IMR-90 (cell line): ENCODE data around the gene RAPSN. TPM values are rescaled to one million over a fixed set of nuclear protein-coding genes. Genes with fewer than 3 reads are reported as not detected.

Experiments
- ATAC-seq: fragments of 200-7000 bp; cut with Tn5 transposase; 2 replicates; pipeline ENCODE4 v1.9.1; 2020; ENCODE audit warnings: low read depth, mild to moderate bottlenecking, moderate library complexity
- BruUV-seq: library from RNA; stranded (reverse); fragments of 400-500 nt; replicated peaks from 2 replicates; lab custom pipeline; 2021; lab: Mats Ljungman, UMichigan
- CTCF ChIA-PET: fragments of 300-600 bp; formaldehyde crosslinking; extraction: SDS; loops from one replicate; lab custom pipeline; 2021; ENCODE audit warnings: antibody characterized with exemption; lab: Yijun Ruan, JAX
- POLR2A ChIA-PET: fragments of 300-600 bp; sonication (Branson Sonifier 250); formaldehyde crosslinking; loops from one replicate; lab custom pipeline; 2022; ENCODE audit warnings: antibody characterized with exemption; ENCODE audit not compliant: unreplicated experiment; lab: Charles Lee
- DNase-seq: peaks from one replicate; pipeline ENCODE4 v3.0.0; 2013
- H2AFZ ChIP-seq: replicated peaks from 2 replicates; pipeline ENCODE3; 2013; ENCODE audit warnings: low read length, mild to moderate bottlenecking; ENCODE audit not compliant: poor library complexity
- H2AK5ac ChIP-seq: 2 replicates; pipeline ENCODE4 v1.6.1; 2013; ENCODE audit warnings: low read depth, low read length, inconsistent platforms
- H2AK9ac ChIP-seq: replicated peaks from 2 replicates; pipeline ENCODE3; 2013; ENCODE audit warnings: mild to moderate bottlenecking, low read depth, low read length, moderate library complexity; ENCODE audit not compliant: poor library complexity
- H2BK120ac ChIP-seq: 2 replicates; pipeline ENCODE4 v1.6.1; 2013; ENCODE audit warnings: low read depth, low read length, inconsistent platforms
- H2BK15ac ChIP-seq: 3 replicates; pipeline ENCODE4 v1.6.1; 2013; ENCODE audit warnings: low read depth, low read length, inconsistent platforms
- H2BK20ac ChIP-seq: 2 replicates; pipeline ENCODE4 v1.6.1; 2013; ENCODE audit warnings: low read depth, mild to moderate bottlenecking, inconsistent platforms, low read length, moderate library complexity
- H2BK5ac ChIP-seq: 2 replicates; pipeline ENCODE4 v1.6.1; 2013; ENCODE audit warnings: mild to moderate bottlenecking, low read depth, low read length, inconsistent platforms; ENCODE audit not compliant: poor library complexity, severe bottlenecking
- H3K14ac ChIP-seq: replicated peaks from 2 replicates; pipeline ENCODE4 v1.6.1; 2013; ENCODE audit warnings: low read depth, low read length, inconsistent platforms
- H3K18ac ChIP-seq: 2 replicates; pipeline ENCODE4 v1.6.1; 2013; ENCODE audit warnings: low read depth, low read length, control low read depth
- H3K23ac ChIP-seq: 2 replicates; pipeline ENCODE4 v1.6.1; 2013; ENCODE audit warnings: low read depth, low read length, inconsistent platforms
- H3K27ac ChIP-seq: 2 replicates; pipeline ENCODE4 v1.5.1; 2013; ENCODE audit warnings: mild to moderate bottlenecking, control low read depth, low read length; ENCODE audit not compliant: insufficient read depth
- H3K27me3 ChIP-seq: 2 replicates; pipeline ENCODE4 v1.6.1; 2013; ENCODE audit warnings: low read length; ENCODE audit not compliant: control insufficient read depth, insufficient read depth
- H3K36me3 ChIP-seq: 2 replicates; pipeline ENCODE4 v1.6.1; 2013; ENCODE audit warnings: low read length, mixed read lengths; ENCODE audit not compliant: control insufficient read depth, insufficient read depth
- H3K4ac ChIP-seq: 2 replicates; pipeline ENCODE4 v1.6.1; 2013; ENCODE audit warnings: low read depth, low read length, inconsistent platforms
- H3K4me1 ChIP-seq: 2 replicates; pipeline ENCODE4 v1.6.1; 2013; ENCODE audit warnings: low read length, mixed read lengths; ENCODE audit not compliant: control insufficient read depth, insufficient read depth
- H3K4me2 ChIP-seq: 2 replicates; pipeline ENCODE4 v1.6.1; 2013; ENCODE audit warnings: low read depth, mild to moderate bottlenecking, control low read depth, low read length, moderate library complexity
- H3K4me3 ChIP-seq: 2 replicates; pipeline ENCODE4 v1.5.1; 2013; ENCODE audit warnings: low read depth, mild to moderate bottlenecking, control low read depth, low read length, moderate library complexity; ENCODE audit not compliant: insufficient read depth
- H3K56ac ChIP-seq: 2 replicates; pipeline ENCODE4 v1.6.1; 2013; ENCODE audit warnings: low read length, inconsistent platforms; ENCODE audit not compliant: insufficient read depth; ENCODE audit errors: extremely low read depth
- H3K79me1 ChIP-seq, 2 experiments: 2 replicates each; pipeline ENCODE4 v1.6.1; 2013; ENCODE audit warnings: low read length in 2 of 2, inconsistent platforms in 1 of 2, low read depth in 1 of 2
- H3K9ac ChIP-seq: 2 replicates; pipeline ENCODE4 v1.6.1; 2013; ENCODE audit warnings: low read depth, low read length, control low read depth
- H3K9me1 ChIP-seq: 2 replicates; pipeline ENCODE4 v1.6.1; 2013; ENCODE audit warnings: low read length, inconsistent platforms; ENCODE audit not compliant: insufficient read depth
- H3K9me3 ChIP-seq: 2 replicates; pipeline ENCODE4 v1.6.1; 2013; ENCODE audit warnings: low read length; ENCODE audit not compliant: control insufficient read depth, insufficient read depth
- H4K20me1 ChIP-seq: 2 replicates; pipeline ENCODE4 v1.6.1; 2013; ENCODE audit warnings: low read length, inconsistent platforms; ENCODE audit not compliant: insufficient read depth
- H4K5ac ChIP-seq: 2 replicates; pipeline ENCODE4 v1.6.1; 2013; ENCODE audit warnings: mild to moderate bottlenecking, low read depth, low read length, control low read depth
- H4K8ac ChIP-seq, 2 experiments: 2 replicates each; pipeline ENCODE4 v1.6.1; 2013; ENCODE audit warnings: low read depth in 2 of 2, low read length in 2 of 2, control low read depth in 1 of 2, inconsistent platforms in 1 of 2
- H4K91ac ChIP-seq: 2 replicates; pipeline ENCODE4 v1.6.1; 2013; ENCODE audit warnings: low read depth, low read length, inconsistent platforms; ENCODE audit not compliant: insufficient read depth
- CEBPB ChIP-seq: IDR thresholded peaks from 2 replicates; pipeline ENCODE4 v1.6.1; 2012; ENCODE audit warnings: low read depth, low read length, improper control_type of control experiment
- CHD1 ChIP-seq: IDR thresholded peaks from 2 replicates; pipeline ENCODE4 v1.6.1; 2012; ENCODE audit warnings: low read depth, low read length, improper control_type of control experiment
- CTCF ChIP-seq: conservative IDR thresholded peaks from 2 replicates; pipeline ENCODE4 v1.5.1; 2012; ENCODE audit warnings: mild to moderate bottlenecking, low read depth, low read length, improper control_type of control experiment
- ELK1 ChIP-seq: fragments of 150-350 bp; IDR thresholded peaks from 2 replicates; pipeline ENCODE4 v1.6.1; 2016; ENCODE audit warnings: low read depth, mild to moderate bottlenecking, low read length, moderate library complexity, borderline replicate concordance
- MAZ ChIP-seq: IDR thresholded peaks from 2 replicates; pipeline ENCODE4 v1.6.1; 2012; ENCODE audit warnings: low read depth, mild to moderate bottlenecking, low read length, improper control_type of control experiment, moderate library complexity, borderline replicate concordance
- POLR2A ChIP-seq: IDR thresholded peaks from 2 replicates; pipeline ENCODE4 v1.6.1; 2012; ENCODE audit warnings: mild to moderate bottlenecking, low read depth, low read length
- RAD21 ChIP-seq: IDR thresholded peaks from 2 replicates; pipeline ENCODE4 v1.6.1; 2012; ENCODE audit warnings: low read length, improper control_type of control experiment
- RCOR1 ChIP-seq: IDR thresholded peaks from 2 replicates; pipeline ENCODE4 v1.6.1; 2012; ENCODE audit warnings: mild to moderate bottlenecking, low read length, improper control_type of control experiment; ENCODE audit not compliant: insufficient replicate concordance
- RFX5 ChIP-seq: IDR thresholded peaks from 2 replicates; pipeline ENCODE4 v1.8.0; 2012; ENCODE audit warnings: low read depth, mild to moderate bottlenecking, low read length, moderate library complexity
- SMC3 ChIP-seq: fragments of 150-350 bp; IDR thresholded peaks from 2 replicates; pipeline ENCODE4 v1.6.1; 2016; ENCODE audit warnings: low read depth, mild to moderate bottlenecking, antibody characterized with exemption, low read length, moderate library complexity
- WGBS, 2 experiments: methylation state at CpG; one replicate each; pipeline versions ENCODE4 v1.1.5 to v1.1.7; 2013; ENCODE audit warnings: missing lambda C conversion rate in 2 of 2; ENCODE audit not compliant: insufficient read length in 1 of 2; ENCODE audit errors: extremely low coverage in 2 of 2; 5-methylcytosine and 5-hydroxymethylcytosine counted together
- dilution Hi-C: fragments of 300-500 bp; cut with HindIII; formaldehyde crosslinking; loops from one replicate; pipeline ENCODE4 v1.14.3; 2018; ENCODE audit warnings: low sequenced_read_pairs; ENCODE audit not compliant: unreplicated experiment
- in situ Hi-C: fragments of 300-500 bp; cut with MboI; formaldehyde crosslinking; loops from 3 replicates; pipeline ENCODE4 v1.14.3; 2019; ENCODE audit warnings: low sequenced_read_pairs, inconsistent platforms, mixed read lengths
- intact Hi-C: fragments of 100-400 bp; cut with micrococcal nuclease; formaldehyde crosslinking; loops from 2 replicates; pipeline ENCODE4 v1.10.0; 2022
- polyA plus RNA-seq, 3 experiments: library from polyadenylated mRNA; depleted of rRNA; stranded (reverse); fragments of >200 nt; gene quantifications; 2 replicates each; pipeline ENCODE4 v1.2.3, GENCODE V29; 2012; ENCODE audit warnings: low replicate concordance in 1 of 3
- total RNA-seq: library from RNA; depleted of rRNA; stranded (reverse); fragments of >200 nt; gene quantifications from 2 replicates; pipeline ENCODE4 v1.2.3, GENCODE V29; 2012

RAPSN gene
- total and polyA plus RNA-seq, 2 of the 4 experiments (the other 2 are of a cell fraction): 0.03 TPM; not detected in 1

GRCh38 chr11:47415949-47416472 is 32.9 kb downstream of the RAPSN start (continued):
- TF ChIP-seq RCOR1: no peak

- CTCF ChIA-PET: no interaction called here
- Histone ChIP-seq H4K20me1 (peaks cover 24% of the 10 kb centered on the region; the same call in 1 of the 2 replicates), H3K56ac (no peak overlapping the region; the same call in 1 of the 2 replicates), H2AK9ac (peak overlapping the region; percentile 93), H2BK20ac (peak overlapping the region; percentile 85), H2BK120ac (peak overlapping the region; percentile 93), H3K18ac (peak overlapping the region; percentile 72), H3K36me3 (peaks cover 76% of the 10 kb centered on the region), H3K23ac (peak overlapping the region; percentile 82), H2AFZ (peak overlapping the region; percentile 46), H3K4me1 (peaks cover 45% of the 10 kb centered on the region), H3K4me2 (no peak overlapping the region), H3K9me3 (no peaks in the 10 kb centered on the region), H2BK5ac (peak overlapping the region; percentile 99), H3K14ac (peak overlapping the region; percentile 82), H3K79me1 (peaks cover 27 to 70% of the 10 kb centered on the region in 2 experiments; a peak in 3 of 4 replicates), H4K8ac (peak overlapping the region; percentile 37 to 93; a peak in 3 of 4 replicates), H3K27ac (peak overlapping the region; percentile 99), H2AK5ac (peak overlapping the region; percentile 99), H2BK15ac (peak overlapping the region; percentile 60; the same call in 2 of the 3 replicates), H4K5ac (peak overlapping the region; percentile 80), H4K91ac (peak overlapping the region; percentile 91), H3K4me3 (no peak overlapping the region), H3K27me3 (no peaks in the 10 kb centered on the region), H3K9ac (peak overlapping the region; percentile 57), H3K9me1 (peaks cover 6% of the 10 kb centered on the region; the same call in 1 of the 2 replicates), H3K4ac (peak overlapping the region; percentile 94)
- peak; percentile 0; the same call in 1 of the 2 replicates for ATAC-seq
- dilution Hi-C loops (no loop called here), intact Hi-C loops (no loop called here), in situ Hi-C loops (no loop called here)
- DNase-seq: no peak
- no TSS peak for BruUV-seq
- 82% methylated on average over 9 of the region's 31 CpGs; no CpG with 5 or more reads in 1 of the 2 experiments for WGBS, 2 experiments
- POLR2A ChIA-PET: no interaction called here
- TF ChIP-seq RAD21 (no peak), CHD1 (no peak), MAZ (no peak), SMC3 (no peak), CEBPB (no peak), RFX5 (no peak), RCOR1 (no peak), POLR2A (no peak), CTCF (no peak), ELK1 (no peak)
Observed at GRCh38 chr11:47415091-47415854, 33.7 kb downstream of the RAPSN start.
